ENCODE results near the gene TFB1M. TPM values are rescaled to one million over a fixed set of nuclear protein-coding genes. Genes with fewer than 3 reads are reported as not detected.

The TFB1M gene
- total and polyA plus RNA-seq, 9 of the 15 experiments (the other 6 are each of a cell fraction or from before 2014, with no cell fraction given), result 34.6 to 145 (median 40.4) TPM

DNA sequence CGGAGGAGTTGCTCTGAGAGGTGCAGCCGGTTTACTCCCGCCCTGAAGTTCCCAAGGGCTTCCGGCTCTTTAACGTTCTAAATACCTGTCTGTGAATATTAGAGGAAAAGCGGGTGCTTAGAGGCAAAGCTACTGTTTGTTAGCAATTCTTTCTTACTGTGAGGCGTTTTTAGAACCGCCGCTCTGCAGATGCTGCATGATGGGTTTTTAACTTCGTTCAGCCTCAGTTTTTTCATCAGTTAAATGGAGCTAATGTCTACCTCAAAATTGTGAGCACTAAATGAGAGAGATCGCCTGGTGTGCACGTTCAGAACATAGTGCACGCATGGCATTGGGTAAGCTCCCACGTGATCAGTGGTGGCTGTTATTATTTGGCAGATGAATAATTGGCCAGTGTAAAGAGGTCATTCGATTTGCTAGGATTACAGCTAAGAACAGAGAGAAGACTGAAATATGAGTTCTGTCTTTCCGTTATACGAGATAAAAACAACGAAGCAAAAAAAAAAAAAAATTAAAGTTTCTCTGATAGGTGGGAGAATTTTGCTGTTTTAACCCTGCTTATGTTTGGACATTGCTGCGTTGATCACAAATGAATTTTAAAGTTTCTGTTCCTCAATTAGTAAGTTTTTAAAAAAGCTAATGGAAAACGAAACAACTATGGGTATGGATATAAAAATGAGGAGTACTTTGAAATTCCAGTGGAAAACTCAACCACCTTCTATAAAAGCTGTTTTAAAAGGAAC lies 660 bp upstream of the TFB1M start (continued):
- no peak for TF ChIP-seq U2AF1 (optimal IDR thresholded peaks at IDR 0.05; ENCODE audit: low read depth, low read length)
- TF ChIP-seq ZNF766 (CRISPR knock-in tag; conservative IDR thresholded peaks at IDR 0.05), result peak; percentile 56; the same call in 1 of the 2 replicates
- TF ChIP-seq KLF6 (CRISPR knock-in tag; IDR thresholded peaks at IDR 0.05; ENCODE audit: borderline replicate concordance), result no peak
- TF ChIP-seq, protein P1, sequence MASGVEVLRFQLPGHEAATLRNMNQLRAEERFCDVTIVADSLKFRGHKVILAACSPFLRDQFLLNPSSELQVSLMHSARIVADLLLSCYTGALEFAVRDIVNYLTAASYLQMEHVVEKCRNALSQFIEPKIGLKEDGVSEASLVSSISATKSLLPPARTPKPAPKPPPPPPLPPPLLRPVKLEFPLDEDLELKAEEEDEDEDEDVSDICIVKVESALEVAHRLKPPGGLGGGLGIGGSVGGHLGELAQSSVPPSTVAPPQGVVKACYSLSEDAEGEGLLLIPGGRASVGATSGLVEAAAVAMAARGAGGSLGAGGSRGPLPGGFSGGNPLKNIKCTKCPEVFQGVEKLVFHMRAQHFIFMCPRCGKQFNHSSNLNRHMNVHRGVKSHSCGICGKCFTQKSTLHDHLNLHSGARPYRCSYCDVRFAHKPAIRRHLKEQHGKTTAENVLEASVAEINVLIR (CRISPR knock-in tag; IDR thresholded peaks at IDR 0.05), result no peak
- TF ChIP-seq, protein P2, sequence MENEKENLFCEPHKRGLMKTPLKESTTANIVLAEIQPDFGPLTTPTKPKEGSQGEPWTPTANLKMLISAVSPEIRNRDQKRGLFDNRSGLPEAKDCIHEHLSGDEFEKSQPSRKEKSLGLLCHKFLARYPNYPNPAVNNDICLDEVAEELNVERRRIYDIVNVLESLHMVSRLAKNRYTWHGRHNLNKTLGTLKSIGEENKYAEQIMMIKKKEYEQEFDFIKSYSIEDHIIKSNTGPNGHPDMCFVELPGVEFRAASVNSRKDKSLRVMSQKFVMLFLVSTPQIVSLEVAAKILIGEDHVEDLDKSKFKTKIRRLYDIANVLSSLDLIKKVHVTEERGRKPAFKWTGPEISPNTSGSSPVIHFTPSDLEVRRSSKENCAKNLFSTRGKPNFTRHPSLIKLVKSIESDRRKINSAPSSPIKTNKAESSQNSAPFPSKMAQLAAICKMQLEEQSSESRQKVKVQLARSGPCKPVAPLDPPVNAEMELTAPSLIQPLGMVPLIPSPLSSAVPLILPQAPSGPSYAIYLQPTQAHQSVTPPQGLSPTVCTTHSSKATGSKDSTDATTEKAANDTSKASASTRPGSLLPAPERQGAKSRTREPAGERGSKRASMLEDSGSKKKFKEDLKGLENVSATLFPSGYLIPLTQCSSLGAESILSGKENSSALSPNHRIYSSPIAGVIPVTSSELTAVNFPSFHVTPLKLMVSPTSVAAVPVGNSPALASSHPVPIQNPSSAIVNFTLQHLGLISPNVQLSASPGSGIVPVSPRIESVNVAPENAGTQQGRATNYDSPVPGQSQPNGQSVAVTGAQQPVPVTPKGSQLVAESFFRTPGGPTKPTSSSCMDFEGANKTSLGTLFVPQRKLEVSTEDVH (IDR thresholded peaks at IDR 0.05; ENCODE audit: low read depth, partially characterized antibody), result peak; percentile 10
- no peak for TF ChIP-seq ELF2 (CRISPR knock-in tag; IDR thresholded peaks at IDR 0.05)
- no peak for TF ChIP-seq XRCC5 (IDR thresholded peaks at IDR 0.05; ENCODE audit: low read depth, low read length)
- no peak for TF ChIP-seq RBBP5 (IDR thresholded peaks at IDR 0.05; ENCODE audit: borderline replicate concordance, insufficient read depth, low read length, poor library complexity, severe bottlenecking)
- TF ChIP-seq ARNT (IDR thresholded peaks at IDR 0.05), result 0 out of 4 replicates have a peak, but pooled peaks have one; percentile 30 to 86
- no peak for TF ChIP-seq ZNF232 (CRISPR knock-in tag; IDR thresholded peaks at IDR 0.05)
- peak in 1 of 2 experiments; percentile 13; a peak in 1 of 4 replicates for TF ChIP-seq MAZ (CRISPR knock-in tag; conservative IDR thresholded peaks at IDR 0.05 in 1 of 2, IDR thresholded peaks at IDR 0.05 in 1 of 2)
- no peak for TF ChIP-seq FOXJ3 (CRISPR knock-in tag; IDR thresholded peaks at IDR 0.05)
- no peak for TF ChIP-seq CBX2 (IDR thresholded peaks at IDR 0.05; ENCODE audit: insufficient read depth, low read length, poor library complexity, severe bottlenecking)
- TF ChIP-seq MBD2 (IDR thresholded peaks at IDR 0.05; ENCODE audit: borderline replicate concordance, low read depth), result no peak; the same call in 1 of the 2 replicates
- TF ChIP-seq LCOR (CRISPR knock-in tag; IDR thresholded peaks at IDR 0.05), result no peak; the same call in none of the 2 replicates
- TF ChIP-seq ZNF324 (CRISPR knock-in tag; IDR thresholded peaks at IDR 0.05), result no peak
- TF ChIP-seq, protein P3, sequence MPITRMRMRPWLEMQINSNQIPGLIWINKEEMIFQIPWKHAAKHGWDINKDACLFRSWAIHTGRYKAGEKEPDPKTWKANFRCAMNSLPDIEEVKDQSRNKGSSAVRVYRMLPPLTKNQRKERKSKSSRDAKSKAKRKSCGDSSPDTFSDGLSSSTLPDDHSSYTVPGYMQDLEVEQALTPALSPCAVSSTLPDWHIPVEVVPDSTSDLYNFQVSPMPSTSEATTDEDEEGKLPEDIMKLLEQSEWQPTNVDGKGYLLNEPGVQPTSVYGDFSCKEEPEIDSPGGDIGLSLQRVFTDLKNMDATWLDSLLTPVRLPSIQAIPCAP (CRISPR knock-in tag; IDR thresholded peaks at IDR 0.05; ENCODE audit: borderline replicate concordance), result no peak; the same call in 1 of the 2 replicates
- TF ChIP-seq PML (IDR thresholded peaks at IDR 0.05; ENCODE audit: low read length), result peak; percentile 83; the same call in 1 of the 2 replicates
- TF ChIP-seq EHMT2 (IDR thresholded peaks at IDR 0.05), result no peak
- peak; percentile 77 for TF ChIP-seq KLF1 (tag; IDR thresholded peaks at IDR 0.05)
- TF ChIP-seq MCM3 (IDR thresholded peaks at IDR 0.05), result no peak
- TF ChIP-seq, protein P4, sequence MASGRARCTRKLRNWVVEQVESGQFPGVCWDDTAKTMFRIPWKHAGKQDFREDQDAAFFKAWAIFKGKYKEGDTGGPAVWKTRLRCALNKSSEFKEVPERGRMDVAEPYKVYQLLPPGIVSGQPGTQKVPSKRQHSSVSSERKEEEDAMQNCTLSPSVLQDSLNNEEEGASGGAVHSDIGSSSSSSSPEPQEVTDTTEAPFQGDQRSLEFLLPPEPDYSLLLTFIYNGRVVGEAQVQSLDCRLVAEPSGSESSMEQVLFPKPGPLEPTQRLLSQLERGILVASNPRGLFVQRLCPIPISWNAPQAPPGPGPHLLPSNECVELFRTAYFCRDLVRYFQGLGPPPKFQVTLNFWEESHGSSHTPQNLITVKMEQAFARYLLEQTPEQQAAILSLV (tag; IDR thresholded peaks at IDR 0.05), result no peak
